ENCODE data around the gene TMEM161A.

GRCh38 chr19:19162495-19162894, 24.2 kb upstream of the TMEM161A start:
- TF ChIP-seq CTCF (IDR thresholded peaks at IDR 0.05) (no peak), POLR2A (IDR thresholded peaks at IDR 0.05) (no peak), POLR2AphosphoS5 (IDR thresholded peaks at IDR 0.05; ENCODE audit: insufficient read depth in 1 of 2, low read depth in 1 of 2) (no peak)
